CD4-positive, alpha-beta T cell treated with Interleukin-2 at 100 ng/mL for 4 hours (primary cell): ENCODE data around the gene INTS12.
A peak's percentile ranks its signal among the peaks of the same experiment; 100 is the strongest.

Source experiments
- DNase-seq: peaks from one replicate; pipeline ENCODE4 v3.0.0-alpha.2; 2020; ENCODE audit warnings: low spot score

INTS12 gene

GRCh38 chr4:105683038-105683437, 25.5 kb downstream of the INTS12 start:
- DNase-seq = no peak

GRCh38 chr4:105679186-105679585, 29.3 kb downstream of the INTS12 start:
- no peak for DNase-seq

GRCh38 chr4:105677709-105678108, 30.8 kb downstream of the INTS12 start:
- DNase-seq = no peak

GRCh38 chr4:105674011-105674410, 34.5 kb downstream of the INTS12 start:
- no peak for DNase-seq

- DNase-seq = no peak
These were observed 37.2 kb downstream of the INTS12 start for GRCh38 chr4:105671301-105671700.

- no peak for DNase-seq
These were observed 37.8 kb downstream of the INTS12 start for GRCh38 chr4:105670684-105671083.

GRCh38 chr4:105666693-105667092, 41.8 kb downstream of the INTS12 start:
- no peak for DNase-seq

GRCh38 chr4:105662935-105663675, 45.4 kb downstream of the INTS12 start:
- no peak for DNase-seq

GRCh38 chr4:105661028-105661427, 47.5 kb downstream of the INTS12 start:
- DNase-seq = no peak

GRCh38 chr4:105659190-105659589, 49.3 kb downstream of the INTS12 start:
- DNase-seq = no peak

GRCh38 chr4:105657117-105657765, 51.2 kb downstream of the INTS12 start:
- DNase-seq = no peak

GRCh38 chr4:105652286-105652888, 56.1 kb downstream of the INTS12 start:
- no peak for DNase-seq

- no peak for DNase-seq
These were observed 56.6 kb downstream of the INTS12 start for GRCh38 chr4:105651884-105652283.

- no peak for DNase-seq
These were observed 58.3 kb downstream of the INTS12 start for GRCh38 chr4:105650190-105650589.

GRCh38 chr4:105645440-105645839, 63.0 kb downstream of the INTS12 start:
- no peak for DNase-seq

GRCh38 chr4:105644257-105644656, 64.2 kb downstream of the INTS12 start:
- no peak for DNase-seq

- no peak for DNase-seq
These were observed 66.6 kb downstream of the INTS12 start for GRCh38 chr4:105641845-105642244.

- DNase-seq = peak; percentile 4
These were observed 70.9 kb downstream of the INTS12 start for GRCh38 chr4:105637408-105638176.

GRCh38 chr4:105634402-105635080, 73.9 kb downstream of the INTS12 start:
- no peak for DNase-seq

GRCh38 chr4:105633241-105633640, 75.2 kb downstream of the INTS12 start:
- no peak for DNase-seq
